Caki2 (cell line): Measurements from ENCODE around the gene CRYBG2. TPM values are rescaled to one million over a fixed set of nuclear protein-coding genes. Genes with fewer than 3 reads are reported as not detected.

Source experiments
- DNase-seq: peaks from one replicate; pipeline ENCODE4 v3.0.0-alpha.2; 2015; ENCODE audit warnings: low read depth
- in situ Hi-C: cut with HindIII; loops from 2 replicates; pipeline ENCODE4 v1.10.0; 2016; ENCODE audit warnings: low sequenced_read_pairs, low pct_unique_long_range_greater_than_20kb, mixed read lengths
- total RNA-seq: library from RNA; depleted of rRNA; stranded (reverse); fragments of >200 nt; shearing (Covaris generic); gene quantifications from 2 replicates; pipeline ENCODE4 v1.2.3, GENCODE V29; 2014; ENCODE audit warnings: low replicate concordance

CRYBG2 gene
- total RNA-seq, 1 experiment from 2014 or later: 13.2 TPM

- in situ Hi-C loops: no loop called here
- DNase-seq: no peak
These were observed 2.2 kb upstream of the CRYBG2 start for GRCh38 chr1:26356106-26356505.

DNA sequence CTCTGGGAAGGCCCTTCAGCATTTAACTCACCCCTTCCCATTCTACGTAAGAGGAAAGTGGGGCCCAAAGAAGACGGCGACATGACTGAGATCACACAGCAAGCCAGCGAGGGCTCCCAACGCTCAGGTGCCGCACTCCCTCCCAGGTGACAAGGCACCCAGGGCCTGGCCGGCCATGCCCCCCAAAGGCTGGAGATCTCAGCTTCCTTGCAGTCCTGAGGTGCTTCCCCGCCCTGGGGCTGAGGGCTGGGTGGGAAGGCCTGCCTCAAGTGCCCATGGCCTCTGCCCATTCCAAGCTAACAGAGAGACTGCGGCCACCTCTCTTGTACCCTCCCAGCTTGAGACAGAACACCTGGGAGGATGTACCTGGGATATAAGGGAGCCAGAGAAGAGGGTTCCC, 1.0 kb upstream of the CRYBG2 start:
- in situ Hi-C loops: no loop called here
- no peak for DNase-seq

DNA sequence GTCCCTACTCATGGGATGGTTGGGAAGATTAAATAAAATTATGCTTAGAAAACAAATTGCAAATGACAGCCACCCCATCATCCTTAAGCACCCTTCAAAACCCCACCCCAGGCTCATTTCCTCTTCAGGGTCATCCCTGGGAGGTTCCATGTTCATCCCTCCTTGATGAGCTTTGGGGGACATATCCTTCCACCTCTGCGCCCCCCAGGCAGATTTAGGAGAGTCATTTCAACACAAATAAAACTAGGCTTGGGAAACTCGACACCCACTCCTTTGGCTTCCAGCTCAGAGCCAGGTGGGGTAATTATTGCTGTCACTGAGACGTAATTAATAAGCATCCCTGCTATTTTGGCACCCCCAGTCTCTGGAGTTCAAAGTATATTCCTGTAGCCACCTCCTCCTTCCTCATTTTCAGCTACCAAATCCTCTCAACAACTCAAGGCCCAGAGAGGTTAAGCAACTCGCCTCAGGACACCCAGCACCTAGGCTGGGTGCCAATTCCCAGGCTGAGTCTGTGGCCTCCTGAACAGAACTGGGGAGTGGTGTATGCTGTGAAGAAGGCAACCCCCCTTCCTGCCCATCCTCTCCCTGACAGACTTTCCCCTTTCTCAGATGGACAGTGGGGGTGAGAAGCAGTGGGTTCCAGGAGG, 595 bp downstream of the CRYBG2 start:
- no peak for DNase-seq
- in situ Hi-C loops: no loop called here

DNA sequence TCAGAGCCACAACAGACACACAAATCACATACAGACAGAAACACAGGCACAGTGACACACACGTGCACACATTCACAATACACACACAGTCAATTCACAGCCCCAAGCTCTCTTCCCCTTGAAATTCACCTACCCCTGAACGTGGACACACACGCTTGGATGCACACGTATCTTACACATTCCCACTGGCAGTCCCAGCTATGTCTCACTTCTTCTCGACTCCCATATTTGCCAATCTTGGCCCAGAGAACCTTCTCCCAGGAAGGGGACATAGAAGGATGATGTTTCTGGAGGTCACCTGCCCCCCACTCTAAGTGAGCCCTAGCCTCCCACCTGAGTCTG, 1.6 kb downstream of the CRYBG2 start:
- DNase-seq: no peak
- in situ Hi-C loops: no loop called here

- DNase-seq: peak; percentile 74
These were observed 2.2 kb downstream of the CRYBG2 start for GRCh38 chr1:26351590-26352337.

GRCh38 chr1:26350701-26351589, 3.0 kb downstream of the CRYBG2 start:
- DNase-seq: peak; percentile 44
- in situ Hi-C loops: no loop called here

More at GRCh38 chr1:26351590-26352337, 2.2 kb downstream of the CRYBG2 start:
- in situ Hi-C loops: no loop called here

DNA sequence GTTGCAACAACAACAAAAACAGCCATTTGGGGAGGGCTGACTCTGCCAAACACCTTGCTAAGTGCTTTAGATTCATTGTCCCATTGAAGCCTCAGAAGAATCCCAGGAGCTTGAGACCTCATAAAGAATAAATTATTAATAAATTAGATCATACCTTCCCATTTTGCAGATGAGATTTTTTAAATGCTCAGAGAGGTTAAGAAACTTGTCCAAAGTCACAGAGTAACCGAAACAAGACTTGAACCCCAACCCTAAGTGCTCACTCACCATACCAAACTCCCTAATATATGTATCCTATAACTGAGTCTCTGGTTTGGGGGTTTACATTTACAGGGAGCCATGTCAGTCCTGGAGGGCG, 3.6 kb downstream of the CRYBG2 start:
- no peak for DNase-seq
- in situ Hi-C loops: no loop called here

GRCh38 chr1:26349877-26350244, 4.1 kb downstream of the CRYBG2 start:
- no peak for DNase-seq
- in situ Hi-C loops: no loop called here

GRCh38 chr1:26349188-26349876, 4.6 kb downstream of the CRYBG2 start:
- peak; percentile 70 for DNase-seq
- in situ Hi-C loops: no loop called here

DNA sequence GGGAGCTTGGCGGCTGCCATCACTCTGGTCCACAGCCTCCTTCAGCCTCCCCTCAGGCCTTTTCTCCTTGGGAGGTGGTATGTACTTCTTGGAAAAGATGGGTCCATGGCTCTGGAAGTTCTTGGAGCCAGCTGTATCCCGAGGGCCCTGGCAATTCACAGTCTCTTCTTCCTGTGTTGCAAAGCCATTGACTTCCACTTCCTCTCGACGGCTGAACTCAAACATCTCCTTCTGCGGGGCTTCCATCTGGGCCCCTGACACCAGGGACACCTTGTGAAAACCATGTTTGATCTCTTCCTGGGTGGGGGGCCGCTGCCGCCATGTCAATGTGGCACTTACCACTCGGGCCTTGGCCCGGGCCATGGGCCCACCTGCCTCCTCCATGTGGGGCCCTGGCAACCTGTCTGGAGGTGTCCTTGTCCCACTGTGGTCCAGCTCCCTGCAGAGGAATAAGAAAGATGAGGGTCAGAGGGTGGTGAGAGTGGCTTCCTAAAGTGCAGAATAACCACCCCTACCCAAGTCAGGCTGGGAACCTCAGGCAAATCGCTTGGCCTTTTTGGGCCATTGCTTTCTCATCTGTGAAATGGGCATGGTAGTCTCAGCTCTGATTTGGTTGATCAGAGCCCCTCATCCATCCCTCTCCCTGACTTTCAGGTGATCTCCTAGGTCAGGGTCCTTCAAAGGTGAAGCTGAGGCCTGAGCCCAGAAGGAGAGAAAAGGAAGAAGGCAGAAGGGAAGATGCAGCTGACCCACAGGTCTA, 7.5 kb downstream of the CRYBG2 start:
- in situ Hi-C loops: no loop called here
- no peak for DNase-seq

GRCh38 chr1:26345718-26346117, 8.2 kb downstream of the CRYBG2 start:
- in situ Hi-C loops: no loop called here
- DNase-seq: no peak

GRCh38 chr1:26344147-26344920, 9.6 kb downstream of the CRYBG2 start:
- no peak for DNase-seq
- in situ Hi-C loops: no loop called here

DNA sequence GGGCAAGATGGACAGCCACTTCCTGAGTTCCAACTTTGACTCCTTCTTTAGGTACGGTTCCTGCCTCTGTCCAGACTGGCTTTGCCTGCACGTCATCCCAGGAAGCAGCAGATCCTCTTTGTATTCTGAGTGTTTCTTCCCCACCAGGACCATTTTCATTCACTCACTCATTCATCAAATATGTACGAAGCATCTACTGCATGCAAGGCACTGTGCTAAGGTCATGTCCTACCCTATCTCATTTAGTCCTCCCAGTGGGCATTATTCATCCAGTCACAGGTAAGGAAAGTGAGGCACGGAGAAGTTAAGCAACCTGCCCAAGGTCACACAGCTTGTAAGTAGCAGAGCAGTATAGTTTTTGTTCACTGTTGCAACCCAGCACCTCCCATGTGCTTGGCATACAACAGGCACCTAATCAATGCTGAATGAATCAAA, 13.9 kb downstream of the CRYBG2 start:
- in situ Hi-C loops: no loop called here
- no peak for DNase-seq

DNA sequence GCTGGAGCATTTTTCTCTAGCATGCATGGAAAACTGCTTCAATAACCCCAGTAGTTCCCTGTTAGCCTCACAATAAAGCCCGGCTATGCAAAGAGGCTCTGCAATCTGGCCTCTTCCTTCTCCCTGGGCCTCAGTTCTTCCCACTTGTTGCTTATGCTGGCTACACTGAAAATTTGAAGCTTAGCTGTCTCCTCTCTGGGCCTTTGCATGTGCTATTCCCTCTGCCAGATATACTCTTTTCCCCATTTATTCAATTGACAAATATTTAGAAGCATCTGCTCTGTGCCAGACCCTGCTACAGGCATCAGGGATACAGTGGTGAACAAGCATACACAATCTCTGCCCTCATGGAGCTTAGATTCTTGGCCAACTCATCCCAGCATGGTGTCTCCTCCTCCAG, 15.3 kb downstream of the CRYBG2 start:
- DNase-seq: no peak
- in situ Hi-C loops: no loop called here

- no peak for DNase-seq
- in situ Hi-C loops: no loop called here
These were observed 16.3 kb downstream of the CRYBG2 start for GRCh38 chr1:26337625-26338024.

DNA sequence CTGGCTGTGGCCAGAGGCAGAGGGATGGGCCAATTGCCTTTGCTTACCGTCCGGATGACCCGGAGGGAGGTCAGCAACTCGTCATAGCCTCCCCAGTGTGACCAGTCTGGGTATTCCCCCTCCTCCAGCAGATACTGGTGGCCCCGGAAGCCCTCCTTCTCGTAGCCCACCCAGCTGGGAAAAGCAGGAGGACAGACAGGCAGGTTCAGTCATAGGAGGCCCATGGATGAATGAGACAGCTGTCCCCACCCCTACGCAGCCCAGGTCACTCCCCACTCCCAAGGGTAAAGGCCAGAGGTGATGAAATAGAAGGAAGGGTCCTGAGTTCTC, 16.8 kb downstream of the CRYBG2 start:
- in situ Hi-C loops: no loop called here
- no peak for DNase-seq

- in situ Hi-C loops: no loop called here
- DNase-seq: peak; percentile 80
These were observed 17.3 kb downstream of the CRYBG2 start for GRCh38 chr1:26336477-26337205.
